Measurements from ENCODE around the gene DDX19B.
"Not testable (repeated sequence)": the region's sequence is repeated elsewhere in the genome, so short reads cannot be mapped to it uniquely, and the experiment has no call there.

Gene DDX19B

DNA sequence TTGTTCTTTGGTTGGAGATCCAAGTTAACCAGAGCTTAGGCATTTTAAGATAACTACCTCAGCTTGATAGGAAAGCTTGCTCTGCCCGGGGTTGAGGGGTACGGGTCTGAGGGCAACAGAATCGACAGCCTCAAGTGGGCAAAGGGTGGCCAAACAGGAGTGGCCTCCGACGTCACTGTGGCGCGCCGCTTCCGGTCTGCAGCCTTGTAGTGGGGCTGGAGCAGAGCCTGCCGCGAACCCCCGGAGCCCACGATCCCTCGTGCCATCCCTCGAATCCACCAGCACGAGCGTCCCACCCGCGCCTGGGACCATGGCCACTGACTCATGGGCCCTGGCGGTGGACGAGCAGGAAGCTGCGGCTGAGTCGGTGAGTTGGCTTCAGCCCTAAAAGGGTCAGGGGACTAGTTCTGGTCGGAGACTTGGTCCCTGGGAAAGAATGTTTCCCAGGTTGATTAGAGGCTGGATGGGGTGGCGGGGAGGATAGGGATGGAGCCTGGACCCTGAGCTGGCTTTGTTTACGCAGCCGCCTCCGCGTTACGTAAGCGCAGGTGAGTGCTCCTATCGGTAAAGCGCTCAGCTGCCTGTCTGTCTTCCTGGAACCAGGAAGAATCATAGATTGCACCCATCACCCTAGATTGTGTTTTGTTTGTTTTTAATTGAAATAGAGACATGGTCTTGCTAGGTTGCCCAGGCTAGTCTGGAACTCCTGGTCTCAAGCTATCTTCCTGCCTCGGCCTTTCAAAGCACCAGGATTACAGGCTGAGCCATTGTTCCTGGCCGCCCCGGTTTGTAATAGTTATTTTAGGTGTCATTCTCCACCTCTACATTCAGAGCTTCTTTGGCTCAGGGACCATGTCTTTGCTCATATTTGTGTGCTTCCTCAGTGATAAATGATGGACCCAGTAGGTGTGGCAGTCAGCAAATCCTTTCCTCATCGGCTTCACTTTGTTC is at the start of gene DDX19B:
TSS of gene DDX19B (plus strand) at position 199 of the 951 bp plus-strand sequence. CDS start at position 311, 112 bp downstream.
- DNase-seq (ENCODE audit: low read depth) = peak; percentile 36

DNA sequence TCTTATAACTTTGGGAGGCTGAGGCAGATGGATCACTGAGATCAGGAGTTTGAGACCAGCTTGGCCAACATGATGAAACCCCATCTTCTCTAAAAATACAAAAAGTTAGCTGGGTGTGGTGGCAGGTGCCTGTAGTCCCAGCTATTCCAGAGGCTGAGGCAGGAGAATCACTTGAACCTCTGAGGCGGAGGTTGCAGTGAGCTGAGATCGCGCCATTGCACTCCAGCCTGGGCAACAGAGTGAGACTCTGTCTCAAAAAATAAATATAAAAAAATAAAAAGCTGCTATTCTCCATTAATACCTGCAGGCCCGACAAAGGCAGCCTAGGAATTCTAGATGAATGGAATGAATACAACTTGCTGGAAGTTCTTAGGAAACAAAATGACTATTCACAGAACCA is 49.3 kb upstream of the DDX19B start:
- not testable (repeated sequence) for DNase-seq (ENCODE audit: low read depth)

DNA sequence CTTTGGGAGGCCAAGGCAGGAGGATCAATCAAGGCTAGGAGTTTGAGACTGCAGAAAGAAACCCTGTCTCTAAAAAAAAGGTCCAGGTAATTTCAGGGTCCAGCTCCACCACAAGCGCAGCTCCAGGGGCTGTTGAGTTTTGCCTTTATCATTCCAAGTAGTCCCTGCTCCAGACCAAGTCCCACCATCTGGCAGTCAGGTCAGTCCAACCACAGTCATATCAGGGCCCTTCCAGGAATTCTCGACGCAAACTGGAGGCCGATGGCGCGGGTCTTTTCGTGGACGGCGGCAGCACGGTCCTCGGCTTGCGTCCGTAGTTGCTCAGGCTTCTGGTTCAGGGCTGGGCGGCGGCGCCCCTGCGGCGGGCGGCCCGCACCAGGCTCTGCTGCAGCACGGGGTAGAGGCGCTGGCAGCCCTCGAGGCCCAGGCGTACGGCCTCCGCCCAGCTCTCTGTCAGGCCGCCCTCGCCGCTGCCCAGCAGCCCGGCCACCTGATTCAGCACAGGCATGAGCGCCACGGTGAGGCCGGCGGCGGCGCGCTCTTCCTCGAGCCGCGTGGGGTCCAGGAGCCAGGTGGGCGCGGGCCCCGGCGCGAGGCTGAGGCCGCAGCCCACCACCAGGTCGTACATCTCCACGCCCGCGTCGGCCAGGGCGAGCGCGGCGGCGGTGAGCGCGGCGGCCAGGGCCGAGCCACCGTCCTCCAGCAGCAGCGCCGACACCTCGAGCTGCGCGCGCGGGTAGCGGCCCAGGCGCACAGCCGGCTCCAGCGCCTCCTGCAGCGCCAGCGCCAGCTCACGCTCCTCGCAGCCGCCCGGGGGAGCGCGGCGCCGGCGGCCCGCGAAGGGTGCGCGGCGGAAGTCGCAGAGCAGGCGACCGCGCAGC is 48.0 kb upstream of the DDX19B start:
- no peak for DNase-seq (ENCODE audit: low read depth)

DNA sequence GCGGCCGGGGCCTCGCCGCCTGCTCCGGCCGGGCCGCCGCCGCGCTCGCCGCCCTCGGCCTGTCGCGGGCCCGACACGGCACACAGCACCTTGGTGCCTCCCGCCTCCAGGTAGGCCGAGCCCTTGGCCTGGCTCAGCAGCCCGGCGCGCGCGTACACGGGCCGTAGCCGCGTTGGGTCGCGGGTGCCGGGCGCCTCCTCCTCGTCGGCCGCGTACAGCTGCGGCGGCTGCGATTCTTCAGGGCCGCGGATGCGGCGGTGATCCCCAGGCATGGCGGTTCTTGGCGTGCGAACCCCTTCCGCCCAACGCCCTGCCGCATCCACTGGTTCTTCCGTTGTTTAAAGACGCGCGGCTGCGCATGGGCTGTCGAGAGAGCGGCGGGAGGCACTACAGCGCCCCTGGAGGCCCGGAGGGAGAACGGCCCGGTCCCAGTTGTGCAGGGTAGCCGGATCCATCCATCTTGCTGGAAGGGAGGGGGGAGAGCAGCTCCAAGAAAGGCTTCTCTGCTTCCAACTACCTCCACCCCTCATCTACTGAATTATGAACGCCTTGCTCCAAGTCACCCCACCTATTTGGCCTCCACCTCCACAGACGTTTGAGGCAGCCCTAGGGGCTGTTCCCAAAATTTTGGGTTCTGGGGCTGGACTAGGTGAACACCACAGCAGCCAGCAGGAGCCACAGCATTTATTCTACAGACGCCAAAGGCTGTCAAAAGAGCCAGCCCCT is 47.2 kb upstream of the DDX19B start, which contains the start of gene EXOSC6:
TSS of gene EXOSC6 (minus strand) at position 312 of the 726 bp plus-strand sequence. CDS start at position 272, 40 bp downstream.
- peak; percentile 88 for DNase-seq (ENCODE audit: low read depth)

DNA sequence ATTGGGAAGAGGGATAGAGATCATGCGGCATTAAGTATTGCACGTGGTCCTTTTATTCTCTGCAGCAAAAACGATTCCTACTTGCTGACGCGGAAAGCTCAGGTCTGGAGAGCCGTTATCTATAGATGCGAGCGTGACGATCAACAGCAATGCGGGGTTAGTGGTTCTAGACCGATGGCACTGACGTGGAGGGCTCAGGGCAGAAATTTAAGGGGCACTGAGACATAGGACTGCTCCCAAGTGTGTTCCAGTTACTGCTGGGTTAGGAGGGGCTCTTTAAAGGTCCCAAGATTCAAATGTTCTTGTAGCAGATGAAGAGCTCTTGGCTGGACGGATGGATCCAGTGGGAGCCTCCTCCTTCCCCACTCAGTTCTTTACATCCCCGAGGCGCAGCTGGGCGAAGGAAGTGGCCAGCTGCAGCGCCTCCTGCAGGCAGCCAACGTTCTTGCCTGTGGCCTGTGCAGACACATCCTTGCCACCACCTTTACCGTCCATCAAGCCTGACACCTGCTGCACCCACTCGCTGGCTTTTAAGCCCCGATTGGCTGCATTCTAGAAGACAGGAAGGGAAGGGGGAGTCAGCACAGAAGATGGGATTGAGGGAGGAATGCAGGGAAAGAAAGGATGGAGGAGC is 46.5 kb upstream of the DDX19B start:
- no peak for DNase-seq (ENCODE audit: low read depth)

DNA sequence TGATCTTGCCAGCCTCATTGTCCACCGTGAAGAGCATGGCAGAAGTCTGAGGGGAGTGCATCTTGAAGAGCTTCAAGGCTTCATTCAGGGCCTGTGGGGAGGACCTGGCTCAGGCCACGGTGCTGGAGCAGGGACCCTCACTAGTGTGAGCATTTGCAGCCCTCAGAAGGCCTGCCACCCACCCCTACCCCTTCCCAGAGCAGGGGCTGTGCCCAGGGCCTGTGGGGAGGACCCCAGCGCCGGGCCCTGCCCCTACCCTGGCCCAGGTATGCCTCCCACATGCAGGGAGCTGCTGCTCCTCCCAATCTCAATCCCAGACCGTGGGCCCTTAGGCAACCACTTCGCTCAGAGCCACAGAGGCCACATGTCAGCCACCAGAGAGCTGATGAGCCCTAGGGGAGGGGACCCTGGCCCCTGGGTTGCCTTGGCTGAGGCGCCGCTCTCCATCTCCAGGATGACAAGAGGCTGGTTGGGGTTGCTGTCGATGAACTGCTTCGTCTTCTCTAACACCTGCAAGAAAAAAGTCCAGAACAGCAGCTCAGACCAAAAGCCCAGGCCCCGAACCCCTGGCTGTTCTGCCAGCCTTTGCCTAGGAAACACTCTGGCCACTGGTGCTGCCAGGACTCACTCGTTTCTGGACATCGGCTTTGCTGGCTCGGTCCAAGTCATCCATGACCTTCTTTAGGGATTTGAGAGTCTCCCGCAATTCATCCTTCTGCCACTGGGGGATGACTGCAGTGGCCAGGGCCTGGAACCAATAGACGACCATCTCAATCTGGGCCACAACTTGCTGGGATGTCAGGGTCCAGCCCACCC is 45.5 kb upstream of the DDX19B start:
- DNase-seq (ENCODE audit: low read depth) = peak; percentile 27

DNA sequence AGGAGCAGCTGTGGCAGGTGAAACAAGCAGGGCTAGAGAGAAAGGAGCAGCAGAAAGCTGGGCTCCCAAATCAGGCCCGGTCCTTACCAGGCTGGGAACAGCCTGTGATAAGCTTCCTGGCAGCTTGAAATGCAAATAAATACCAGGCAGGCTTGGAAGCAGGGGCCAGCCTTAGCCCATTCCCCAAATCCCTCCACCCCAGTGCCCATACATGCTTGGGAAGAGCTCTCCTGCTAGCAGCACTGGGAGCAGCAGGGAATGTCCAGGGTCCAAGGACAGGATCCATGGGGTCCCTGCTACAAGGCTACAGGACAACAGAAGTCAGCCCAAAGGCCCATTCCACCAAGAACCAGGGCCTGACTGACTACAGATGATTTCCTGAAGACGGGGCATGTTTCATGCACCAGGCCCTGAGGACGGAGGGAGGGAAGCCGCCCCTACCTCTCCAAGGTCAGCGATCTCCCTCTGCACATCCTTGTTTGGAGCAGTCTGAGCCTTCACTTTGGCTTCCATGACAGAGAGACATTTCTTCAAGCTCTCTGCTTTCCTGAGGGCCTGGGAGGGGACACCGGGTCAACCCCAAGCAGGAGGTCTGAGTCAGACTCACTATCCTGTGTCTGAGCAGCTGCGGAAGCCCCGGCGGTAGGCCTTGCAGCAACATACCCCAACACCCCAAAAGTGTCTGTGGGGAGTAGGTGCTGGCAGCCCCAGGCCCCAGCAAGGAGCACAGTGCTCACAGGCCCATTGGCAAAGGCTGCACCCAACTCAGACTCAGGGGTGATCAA is 44.6 kb upstream of the DDX19B start:
- DNase-seq (ENCODE audit: low read depth) = no peak

DNA sequence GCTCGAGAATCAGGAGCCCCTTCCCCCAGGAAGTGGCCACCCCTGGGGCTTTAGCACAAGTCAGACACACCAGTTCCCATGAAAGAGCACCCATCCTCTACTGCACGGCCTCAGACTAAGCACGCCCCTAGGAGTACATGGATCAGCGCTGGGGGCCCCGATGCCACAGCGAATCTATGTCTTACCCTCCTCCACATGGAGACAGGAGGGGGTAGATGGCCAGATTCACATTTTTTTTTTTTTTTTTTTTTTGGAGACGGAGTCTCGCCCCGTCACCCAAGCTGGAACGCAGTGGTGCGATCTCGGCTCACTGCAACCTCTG is 44.1 kb upstream of the DDX19B start:
- no peak for DNase-seq (ENCODE audit: low read depth)

DNA sequence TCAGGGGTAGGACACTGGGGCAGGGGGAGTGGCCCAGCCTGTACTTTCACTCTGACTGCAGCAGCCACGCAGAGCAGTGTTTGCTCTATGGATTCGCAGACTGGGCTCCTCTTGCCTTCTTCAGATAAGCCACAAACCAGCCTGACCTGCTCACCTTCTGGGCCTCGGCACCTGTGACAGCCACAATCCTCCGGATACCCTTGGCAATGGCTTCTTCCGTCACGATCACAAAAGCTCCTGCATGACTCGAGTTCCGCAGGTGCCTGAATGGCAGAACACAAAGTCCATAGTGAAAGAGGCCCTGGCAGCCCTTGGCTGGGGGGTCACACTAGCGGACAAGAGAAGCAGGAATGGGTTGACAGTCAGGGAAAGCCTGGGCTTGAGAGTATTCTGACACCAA is 43.4 kb upstream of the DDX19B start:
- DNase-seq (ENCODE audit: low read depth) = no peak

DNA sequence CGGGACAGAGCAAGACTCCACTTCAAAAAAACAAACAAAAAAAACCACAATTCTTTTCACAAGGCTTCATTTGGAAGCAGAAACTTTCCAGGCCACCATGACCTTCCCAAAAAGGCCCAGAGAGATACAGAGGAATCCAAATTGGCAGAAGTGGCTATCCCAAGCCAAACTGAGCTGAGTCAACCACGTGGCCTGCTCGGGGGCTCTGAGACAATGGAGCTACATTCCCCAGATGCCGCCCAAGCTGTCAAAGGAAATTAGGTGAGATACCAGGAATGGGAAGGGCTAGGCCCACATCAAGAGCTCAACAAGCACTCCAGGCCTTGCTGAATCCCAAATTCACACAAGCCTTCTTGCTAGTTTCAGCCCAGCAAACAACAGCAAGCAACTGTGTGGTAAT is 41.6 kb upstream of the DDX19B start:
- DNase-seq (ENCODE audit: low read depth) = no peak

DNA sequence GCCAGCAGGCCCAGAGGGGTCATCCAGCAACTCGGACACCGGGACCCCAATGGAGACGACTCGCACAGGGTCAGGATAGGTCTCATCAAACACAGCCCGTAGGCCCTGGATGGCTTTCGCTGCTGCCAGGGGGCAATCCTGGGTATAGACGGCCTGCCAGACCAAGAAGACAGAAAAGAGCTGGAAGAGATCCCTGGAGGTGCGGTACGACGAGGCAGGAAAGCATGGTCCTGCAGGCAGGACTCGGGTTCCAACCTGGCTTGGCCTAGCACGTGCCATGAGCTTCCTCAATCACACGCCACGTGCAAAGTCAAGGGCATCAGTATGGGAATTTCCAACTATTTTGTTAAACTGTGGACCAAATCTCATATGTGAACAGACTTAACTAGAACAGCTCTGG is 40.9 kb upstream of the DDX19B start:
- no peak for DNase-seq (ENCODE audit: low read depth)

DNA sequence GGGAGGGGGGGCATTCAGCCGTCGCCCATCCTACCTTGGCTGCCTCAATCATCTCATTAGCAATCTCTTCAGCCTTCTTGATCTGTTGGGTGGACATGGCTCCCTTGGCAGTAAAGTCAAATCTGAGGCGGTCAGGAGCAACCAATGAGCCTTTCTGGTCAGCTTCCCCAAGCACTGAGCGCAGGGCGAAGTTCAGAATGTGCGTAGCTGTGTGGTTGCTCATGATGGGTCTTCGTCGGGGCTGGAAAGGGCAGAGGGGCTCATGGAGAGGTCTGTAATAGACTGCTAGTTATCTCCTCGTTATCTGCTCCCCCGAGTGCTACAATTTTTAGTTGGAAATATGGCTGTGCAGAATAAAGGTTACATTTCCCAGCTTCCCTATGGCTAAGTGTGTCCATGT is 40.0 kb upstream of the DDX19B start:
- no peak for DNase-seq (ENCODE audit: low read depth)

DNA sequence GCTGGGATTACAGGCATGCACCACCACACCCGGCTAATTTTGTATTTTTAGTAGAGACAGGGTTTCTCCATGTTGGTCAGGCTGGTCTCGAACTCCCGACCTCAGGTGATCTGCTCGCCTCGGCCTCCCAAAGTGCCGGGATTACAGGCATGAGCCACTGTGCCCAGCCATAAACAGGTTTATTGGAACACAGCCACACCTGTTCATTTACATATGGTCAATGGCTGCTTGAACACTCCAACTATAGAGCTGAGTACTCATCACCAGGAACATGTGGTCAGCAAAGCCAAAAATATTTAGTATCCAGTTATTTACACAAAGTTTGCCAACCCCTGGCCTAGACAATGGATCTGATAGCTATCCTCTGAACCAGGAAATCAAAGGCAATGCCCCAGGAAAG is 39.1 kb upstream of the DDX19B start:
- not testable (repeated sequence) for DNase-seq (ENCODE audit: low read depth)

DNA sequence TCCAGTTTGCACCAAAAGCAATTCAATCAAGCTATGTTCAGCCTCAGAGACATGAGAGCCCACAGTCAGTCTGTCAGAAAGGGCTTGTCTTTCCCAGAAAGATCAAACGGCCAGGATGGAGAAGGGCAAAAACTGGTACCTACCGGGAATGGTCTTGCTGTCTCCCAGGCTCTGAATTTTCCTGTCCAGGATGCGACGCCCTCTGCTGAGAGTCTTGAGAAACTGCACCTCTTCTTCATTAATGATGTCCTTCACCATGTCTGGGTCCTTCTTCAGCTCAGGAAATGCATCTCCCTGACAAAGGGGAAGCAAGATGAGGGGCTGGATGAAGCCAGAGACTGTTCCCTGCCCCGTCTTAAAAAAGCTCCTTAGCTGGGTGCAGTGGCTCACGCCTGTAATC is 31.5 kb upstream of the DDX19B start:
- DNase-seq (ENCODE audit: low read depth) = no peak

DNA sequence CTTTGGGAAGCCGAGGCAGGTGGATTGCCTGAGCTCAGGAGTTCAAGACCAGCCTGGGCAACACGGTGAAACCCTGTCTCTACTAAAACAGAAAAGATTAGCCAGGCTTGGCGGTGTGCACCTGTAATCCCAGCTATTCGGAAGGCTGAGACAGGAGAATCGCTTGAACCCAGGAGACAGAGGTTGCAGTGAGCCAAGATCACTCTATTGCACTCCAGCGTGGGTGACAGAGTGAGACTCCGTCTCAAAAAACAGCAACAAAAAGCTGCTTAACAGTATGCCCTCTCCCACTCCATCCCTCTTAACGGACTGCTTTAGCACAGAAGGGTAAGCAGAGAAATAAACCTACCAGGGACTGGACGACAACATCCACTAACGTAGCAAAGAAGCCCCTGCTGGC is 31.1 kb upstream of the DDX19B start:
- not testable (repeated sequence) for DNase-seq (ENCODE audit: low read depth)

DNA sequence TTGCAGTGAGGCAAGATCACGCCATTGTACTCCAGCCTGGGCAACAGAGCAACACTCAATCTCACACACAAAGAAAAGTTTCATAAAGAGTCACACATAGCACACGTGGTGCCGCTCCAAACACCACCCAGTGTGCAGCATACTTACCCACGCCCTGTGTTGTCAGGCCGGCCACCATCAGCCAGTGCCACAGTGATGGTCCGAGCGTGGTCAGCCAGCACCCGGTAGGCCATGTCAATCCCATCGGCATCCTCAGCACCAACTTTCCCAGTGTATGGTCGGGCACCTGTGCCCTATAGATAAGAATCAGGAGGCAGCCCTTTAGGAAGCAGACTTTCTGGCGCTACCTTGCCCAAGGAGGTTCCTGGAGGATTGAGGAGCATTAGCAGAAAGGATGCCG is 29.5 kb upstream of the DDX19B start:
- no peak for DNase-seq (ENCODE audit: low read depth)

DNA sequence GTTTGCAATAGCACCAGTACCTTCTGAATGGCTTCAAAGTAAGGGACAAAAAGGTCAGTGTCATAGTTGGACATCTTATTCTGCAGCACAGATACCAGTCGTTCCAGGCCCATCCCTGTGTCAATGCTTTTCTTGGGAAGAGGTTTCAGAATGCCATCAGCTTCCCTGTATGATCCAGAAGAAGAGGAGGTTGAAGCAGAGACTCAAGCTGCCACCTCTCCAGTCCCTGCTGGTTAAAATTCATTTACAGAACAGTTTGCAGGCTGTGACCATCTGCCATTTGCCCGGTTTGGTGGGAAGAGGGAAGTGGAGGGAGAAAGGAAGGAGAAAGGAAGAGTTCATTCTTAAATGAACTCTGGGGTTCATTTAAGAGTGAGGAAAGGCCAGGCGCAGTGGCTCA is 28.8 kb upstream of the DDX19B start:
- no peak for DNase-seq (ENCODE audit: low read depth)

DNA sequence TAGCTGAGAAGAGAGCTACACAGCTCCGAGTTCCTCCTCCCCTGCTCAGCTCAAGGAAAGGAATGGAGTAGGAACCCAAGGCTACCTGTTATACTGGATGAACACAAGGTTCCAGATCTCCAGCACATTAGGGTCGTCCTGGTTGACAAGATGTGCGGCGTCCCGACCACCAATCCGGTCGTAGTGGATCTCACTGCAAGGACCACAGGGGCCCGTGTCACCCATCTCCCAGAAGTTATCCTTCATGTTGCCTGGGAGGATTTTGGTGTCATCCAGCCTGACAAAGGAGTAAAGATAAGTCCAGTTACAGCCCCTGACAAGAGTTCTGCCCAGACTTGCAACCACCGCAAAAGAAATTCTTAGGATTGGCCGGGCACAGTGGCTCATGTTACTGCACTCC is 27.3 kb upstream of the DDX19B start:
- DNase-seq (ENCODE audit: low read depth) = no peak

DNA sequence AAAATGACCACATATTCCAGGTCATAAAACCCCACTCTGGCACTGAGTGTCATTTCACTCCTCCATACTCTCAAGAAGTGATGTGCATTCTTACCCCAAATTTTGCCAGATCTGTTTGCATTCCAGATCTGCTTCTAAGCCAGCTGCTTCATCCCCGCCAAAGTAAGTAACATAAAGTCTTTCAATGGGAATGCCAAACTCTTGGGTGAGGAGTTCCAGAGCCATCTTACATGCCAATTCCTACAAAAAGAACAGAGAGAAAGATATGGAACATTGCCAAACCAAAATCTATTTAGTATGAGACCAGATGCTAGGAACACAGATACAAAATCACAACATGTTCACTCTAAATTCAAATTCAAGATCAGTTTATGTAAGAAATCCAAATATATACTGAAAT is 22.6 kb upstream of the DDX19B start:
- DNase-seq (ENCODE audit: low read depth) = no peak

All from HS-27A (cell line).